DND-41 (cell line): Measurements from ENCODE around the gene ASB16.

Experiments used
- CTCF ChIP-seq: IDR thresholded peaks from 2 replicates; pipeline ENCODE4 v1.5.1; 2012; ENCODE audit warnings: borderline replicate concordance, low read length, moderate library complexity, mild to moderate bottlenecking; ENCODE audit not compliant: poor library complexity, severe bottlenecking; ENCODE audit errors: extremely low read depth
- EZH2 ChIP-seq: IDR thresholded peaks from 3 replicates; pipeline ENCODE4 v1.6.1; 2012; ENCODE audit warnings: borderline replicate concordance, low read depth, mild to moderate bottlenecking, moderate library complexity, low read length, inconsistent platforms; ENCODE audit not compliant: severe bottlenecking

GRCh38 chr17:44200478-44201155, 30.1 kb downstream of the ASB16 start:
- no peak for TF ChIP-seq CTCF
- no peak for TF ChIP-seq EZH2
